ENCODE measurements around the gene LTB4R2.
A peak's percentile ranks its signal among the peaks of the same experiment; 100 is the strongest.
"Not testable (repeated sequence)": the region's sequence is repeated elsewhere in the genome, so short reads cannot be mapped to it uniquely, and the experiment has no call there.

The LTB4R2 gene

GRCh38 chr14:24340606-24341005, 30.7 kb downstream of the LTB4R2 start:
- DNase-seq, result no peak

- no peak for DNase-seq
Measured at GRCh38 chr14:24342889-24343288, 32.9 kb downstream of the LTB4R2 start.

DNA sequence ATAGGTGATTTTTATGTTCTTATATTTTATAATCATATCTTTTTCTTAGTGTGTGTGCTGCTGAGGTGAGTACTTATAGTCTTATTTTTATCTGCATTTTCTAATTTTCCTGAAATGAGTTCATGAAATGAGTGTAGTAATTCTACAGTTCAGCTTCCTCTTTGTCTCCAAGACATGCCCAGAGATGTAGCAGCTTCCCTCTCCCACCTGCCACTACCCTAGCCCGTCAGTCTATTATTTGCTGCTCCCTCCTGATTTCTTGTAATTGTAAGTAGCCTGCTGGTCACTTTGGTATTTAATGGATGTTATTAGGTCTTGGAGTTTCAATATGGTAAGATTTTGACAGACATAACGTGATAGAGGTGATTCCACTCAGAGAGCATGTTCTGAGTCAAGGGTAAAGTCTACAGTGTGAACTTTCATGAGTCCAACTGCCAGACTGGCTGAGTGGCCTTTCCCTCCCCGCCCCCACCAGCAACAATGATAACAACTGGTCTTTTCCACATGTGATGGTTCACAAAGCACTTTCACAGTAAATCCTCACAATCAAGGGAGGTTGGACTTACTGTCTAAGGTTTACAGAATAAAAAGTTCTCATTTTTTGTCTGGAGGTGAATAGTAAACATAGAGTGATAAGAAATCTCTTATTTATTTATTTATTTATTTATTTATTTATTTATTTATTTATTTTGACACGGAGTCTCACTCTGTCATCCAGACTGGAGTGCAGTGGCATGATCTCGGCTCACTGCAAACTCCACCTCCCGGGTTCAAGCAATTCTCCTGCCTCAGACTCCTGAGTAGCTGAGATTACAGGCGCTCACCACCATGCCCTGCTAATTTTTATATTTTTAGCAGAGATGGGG, 34.1 kb downstream of the LTB4R2 start:
- no peak for DNase-seq

- no peak for DNase-seq
Measured at GRCh38 chr14:24347134-24347533, 37.2 kb downstream of the LTB4R2 start.

DNA sequence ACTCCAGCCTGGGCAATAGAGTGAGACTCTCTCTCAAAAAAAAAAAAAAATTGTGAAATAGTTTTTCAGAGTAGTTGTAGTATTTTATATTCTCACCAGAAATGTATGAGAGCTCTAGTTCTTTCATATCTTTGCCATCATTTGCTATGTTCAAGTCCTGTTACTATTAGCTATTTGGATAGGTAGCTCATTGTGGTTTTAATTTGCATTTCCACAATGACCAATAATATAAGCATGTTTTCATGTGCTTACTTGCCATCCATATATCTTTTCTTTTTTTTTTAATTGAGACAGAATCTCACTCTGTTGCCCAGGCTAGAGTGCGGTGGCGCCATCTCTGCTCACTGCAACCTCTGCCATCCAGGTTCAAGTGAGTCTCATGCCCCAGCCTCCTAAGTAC, 38.2 kb downstream of the LTB4R2 start:
- DNase-seq, result no peak

GRCh38 chr14:24349742-24350141, 39.8 kb downstream of the LTB4R2 start:
- no peak for DNase-seq

- peak; percentile 15 for DNase-seq
Measured at GRCh38 chr14:24351517-24351916, 41.6 kb downstream of the LTB4R2 start.

- no peak for DNase-seq
Measured at GRCh38 chr14:24353559-24354481, 43.9 kb downstream of the LTB4R2 start.

DNA sequence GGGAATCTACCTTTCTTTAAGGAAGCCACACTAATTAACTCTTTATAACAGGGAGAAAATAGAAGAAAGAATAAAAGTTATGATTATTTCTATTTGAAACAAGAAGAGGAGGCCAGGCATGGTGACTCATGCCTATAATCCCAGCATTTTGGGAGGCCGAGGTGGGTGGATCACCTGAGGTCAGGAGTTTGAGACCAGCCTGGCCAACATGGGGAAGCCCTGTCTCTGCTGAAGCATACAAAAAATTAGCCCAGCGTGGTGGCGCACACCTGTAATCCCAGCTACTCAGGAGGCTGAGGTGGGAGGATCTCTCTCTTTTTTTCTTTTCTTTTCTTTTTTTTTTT, 44.5 kb downstream of the LTB4R2 start:
- DNase-seq, result not testable (repeated sequence)

GRCh38 chr14:24355009-24355408, 45.1 kb downstream of the LTB4R2 start:
- no peak for DNase-seq

DNA sequence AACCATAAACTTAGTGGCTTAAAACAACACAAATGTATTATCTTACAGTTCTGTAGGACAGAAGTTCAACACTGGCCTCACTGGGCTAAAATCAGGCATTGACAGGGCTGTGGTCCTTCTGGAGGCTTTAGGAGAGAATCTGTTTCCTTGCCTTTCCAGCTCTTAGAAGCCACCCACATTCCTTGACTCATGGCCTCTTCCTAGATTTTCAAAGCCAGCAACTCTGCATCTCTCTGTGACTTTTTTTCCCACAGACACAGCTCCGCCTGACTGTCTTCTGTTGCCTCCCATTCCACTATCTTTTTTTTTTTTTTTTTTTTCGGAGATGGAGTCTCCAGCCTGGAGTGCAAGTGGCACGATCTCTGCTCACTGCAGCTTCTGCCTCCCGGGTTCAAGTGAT, 46.3 kb downstream of the LTB4R2 start:
- no peak for DNase-seq

DNA sequence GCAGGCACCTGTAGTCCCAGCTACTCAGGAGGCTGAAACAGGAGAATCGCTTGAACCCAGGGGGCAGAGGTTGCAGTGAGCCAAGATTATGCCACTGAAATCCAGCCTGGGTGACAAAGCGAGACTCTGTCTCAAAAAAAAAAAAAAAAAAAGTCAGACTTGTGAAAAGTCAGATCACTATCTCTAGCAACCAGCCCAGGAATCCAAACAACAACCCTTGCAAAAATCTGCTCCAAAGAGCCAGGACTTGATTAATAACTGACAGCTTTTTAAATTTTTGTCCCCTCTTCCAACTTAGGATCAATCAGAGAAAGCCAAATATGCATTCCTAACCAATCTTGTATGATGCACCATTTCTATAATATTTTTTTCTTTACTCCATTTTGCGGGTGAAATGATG, 50.3 kb downstream of the LTB4R2 start:
- DNase-seq, result no peak

GRCh38 chr14:24361326-24361725, 51.4 kb downstream of the LTB4R2 start:
- DNase-seq, result no peak

Data from DMS79 treated with DMSO at 0.1 percent for 48 hours (cell line).